GOT3 (cell line): ENCODE data around the gene GRID1.
"Not testable (repeated sequence)": the region's sequence is repeated elsewhere in the genome, so short reads cannot be mapped to it uniquely, and the experiment has no call there.

Experiments used
- DNase-seq: peaks from one replicate; lab custom pipeline; 2025; ENCODE audit warnings: mixed read lengths; lab: John Stamatoyannopoulos, UW

The GRID1 gene

DNA sequence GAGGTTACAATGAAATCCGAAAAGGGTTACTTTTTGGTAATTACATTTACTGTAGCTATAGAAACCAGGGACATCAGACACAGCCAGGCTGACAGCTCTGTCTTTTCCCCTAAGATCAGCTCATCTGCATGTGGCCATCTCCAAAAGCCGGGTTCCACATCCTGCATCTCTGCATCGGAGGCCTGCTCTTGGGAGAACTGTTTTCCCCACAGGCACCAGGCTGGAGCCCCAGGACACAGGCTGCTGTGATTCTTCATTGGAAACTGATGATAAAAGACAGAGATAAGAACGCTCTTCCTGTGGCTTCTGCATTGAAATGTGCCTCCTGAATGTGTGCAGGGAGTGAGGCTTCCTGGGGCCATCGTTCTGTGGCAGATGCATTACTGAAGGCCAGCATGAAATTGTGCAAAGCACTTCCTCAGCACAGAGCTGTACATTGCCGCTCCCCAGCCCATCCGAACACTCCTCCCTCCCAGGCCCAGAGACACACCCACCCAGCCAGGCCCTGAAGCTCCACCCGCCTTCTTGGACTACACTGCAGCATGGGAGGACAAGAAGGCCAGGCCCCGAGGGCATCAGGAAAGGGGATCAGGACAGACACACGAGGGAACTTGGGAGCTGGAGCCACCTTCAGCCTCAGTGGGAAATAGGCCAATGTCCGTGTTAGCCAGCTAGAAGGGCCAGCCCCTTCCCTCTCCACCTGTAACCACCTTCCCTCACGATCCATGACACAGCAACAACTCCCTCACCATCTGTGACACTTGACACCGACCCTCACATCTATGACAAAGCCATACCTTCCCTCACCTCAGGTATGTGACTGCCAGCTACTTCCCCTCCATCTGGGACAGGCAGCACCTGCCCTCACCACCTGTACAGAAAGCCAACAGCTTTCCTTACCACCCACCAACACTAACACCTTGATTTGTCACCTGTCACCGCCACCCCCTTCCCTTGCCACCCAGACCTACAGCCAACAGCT is 113.2 kb downstream of the GRID1 start:
- no peak for DNase-seq

DNA sequence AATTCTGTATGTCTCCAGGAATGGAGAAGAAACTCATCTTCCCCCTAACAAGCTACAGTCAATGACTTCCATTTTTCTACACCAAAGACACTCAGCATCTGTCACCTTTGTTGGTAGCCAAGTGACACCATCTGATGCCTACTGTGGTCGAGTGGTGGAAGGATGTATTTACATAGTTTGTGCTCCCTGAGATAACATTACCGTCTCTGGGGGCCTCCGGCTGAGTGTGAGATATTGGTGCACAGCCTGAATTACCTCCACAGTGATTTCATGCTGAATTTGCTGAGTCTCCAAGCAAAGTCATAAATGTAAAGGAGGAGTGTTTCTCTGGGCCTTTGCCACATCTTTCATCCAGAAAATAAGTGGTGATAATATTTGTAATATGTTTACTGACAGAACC is 114.0 kb downstream of the GRID1 start:
- DNase-seq = no peak

DNA sequence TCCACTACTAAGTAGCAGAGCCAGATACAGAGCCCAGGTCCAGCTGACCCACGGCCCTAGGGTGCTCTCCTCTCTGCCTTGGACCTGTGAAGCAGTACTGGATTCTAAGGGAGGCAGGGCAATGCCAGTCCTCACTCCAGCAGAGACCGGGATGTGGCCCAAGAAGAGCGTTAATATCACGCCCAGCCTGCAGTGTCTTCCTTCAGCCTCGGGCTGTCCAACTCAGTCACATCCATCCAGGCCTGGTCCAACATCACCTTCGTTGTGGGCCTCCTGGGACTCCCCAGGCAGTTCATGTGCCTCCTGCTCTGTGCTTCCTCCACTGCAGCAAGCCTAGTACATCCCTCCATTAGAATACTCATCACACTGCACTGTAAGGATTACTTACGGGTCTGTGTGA is 114.5 kb downstream of the GRID1 start:
- DNase-seq = no peak

DNA sequence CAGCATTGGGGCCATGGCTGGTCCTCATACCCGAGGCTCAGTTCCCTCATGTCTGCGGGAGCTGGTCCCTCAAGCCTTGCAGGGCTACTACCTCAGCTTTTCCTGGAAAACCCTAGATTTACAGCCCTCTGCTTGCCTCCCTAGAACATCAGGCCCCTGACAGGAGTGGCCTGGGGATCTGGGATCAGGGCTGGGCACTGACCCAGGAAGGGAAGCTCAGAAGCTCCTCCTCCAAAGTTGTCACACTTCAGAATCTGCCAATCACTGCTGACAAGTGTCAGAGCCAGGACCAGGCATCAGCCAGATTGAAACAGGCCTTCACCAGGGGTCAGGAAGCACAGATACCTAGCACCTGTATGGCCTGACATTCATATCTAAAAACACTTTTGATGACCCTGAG is 115.2 kb downstream of the GRID1 start:
- no peak for DNase-seq

DNA sequence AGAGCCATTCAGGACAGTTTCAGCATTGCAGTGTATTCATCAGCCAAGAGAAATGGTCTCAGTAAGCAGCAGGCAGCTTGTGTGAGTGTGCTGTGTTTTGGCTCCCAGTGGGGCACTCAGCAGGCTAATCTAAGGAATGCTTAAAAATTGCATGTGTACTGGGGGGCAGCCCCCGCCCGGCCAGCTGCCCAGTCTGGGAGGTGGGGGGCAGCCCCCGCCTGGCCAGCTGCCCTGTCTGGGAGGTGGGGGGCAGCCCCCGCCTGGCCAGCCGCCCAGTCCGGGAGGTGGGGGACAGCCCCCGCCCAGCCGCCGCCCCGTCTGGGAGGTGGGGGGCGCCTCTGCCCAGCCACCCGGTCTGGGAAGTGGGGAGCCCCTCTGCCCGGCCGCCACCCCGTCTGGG is 116.2 kb downstream of the GRID1 start:
- DNase-seq = no peak

DNA sequence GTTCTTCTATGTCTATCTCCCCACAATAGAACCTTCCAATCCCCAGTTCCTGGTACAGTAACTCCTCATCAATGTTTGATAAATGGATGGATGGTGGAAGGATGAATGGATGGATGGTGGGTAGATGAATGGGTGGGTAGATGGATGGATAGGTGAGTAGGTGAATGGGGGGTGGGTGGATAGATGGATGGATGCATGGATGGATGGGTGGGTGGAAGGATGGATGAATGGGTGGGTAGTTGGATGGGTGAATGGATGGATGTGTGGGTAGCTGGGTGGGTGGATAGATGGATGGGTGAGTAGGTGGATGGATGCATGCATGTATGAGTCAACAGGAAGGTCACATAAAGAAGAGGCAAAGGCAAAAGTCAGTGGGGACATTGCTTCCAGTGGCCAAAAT is 116.8 kb downstream of the GRID1 start:
- DNase-seq = no peak

DNA sequence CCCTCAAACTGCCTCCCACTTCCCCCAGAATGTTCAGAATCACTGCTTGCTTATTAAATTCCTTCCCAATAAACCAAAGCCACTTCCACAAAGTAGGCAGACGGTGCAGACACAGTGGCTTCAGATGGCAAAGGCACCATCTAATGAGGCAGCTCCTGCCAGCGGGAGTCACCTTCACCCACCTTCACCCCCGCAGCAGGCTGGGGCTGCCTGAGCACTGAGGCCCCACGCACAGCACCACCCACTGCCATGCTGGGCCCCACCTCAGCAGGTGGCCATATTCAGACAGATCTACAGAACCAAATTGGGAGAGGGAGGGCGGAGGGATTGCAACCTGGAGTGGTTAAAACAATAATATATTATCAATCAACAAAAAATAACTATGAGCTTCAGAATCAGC is 118.5 kb downstream of the GRID1 start:
- DNase-seq = no peak

DNA sequence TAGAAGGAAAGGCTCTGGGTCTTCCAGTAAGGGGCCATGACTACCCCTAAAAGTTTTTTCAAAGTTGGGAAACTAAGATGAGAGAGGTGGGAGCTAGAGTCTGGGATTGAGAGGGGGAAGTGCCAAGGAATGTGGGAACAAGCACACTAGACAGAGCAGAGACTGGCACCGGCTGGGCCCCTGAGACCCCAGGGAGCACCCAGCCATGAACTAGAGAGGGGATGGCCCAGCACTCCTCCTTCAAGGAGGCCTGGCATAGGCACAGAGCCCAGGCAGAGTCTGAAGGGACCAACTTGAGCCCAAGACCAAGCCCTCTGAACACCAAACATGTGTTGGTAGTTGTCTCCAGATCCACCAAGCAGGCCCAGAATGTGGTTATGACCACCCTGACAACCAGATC is 119.0 kb downstream of the GRID1 start:
- no peak for DNase-seq

DNA sequence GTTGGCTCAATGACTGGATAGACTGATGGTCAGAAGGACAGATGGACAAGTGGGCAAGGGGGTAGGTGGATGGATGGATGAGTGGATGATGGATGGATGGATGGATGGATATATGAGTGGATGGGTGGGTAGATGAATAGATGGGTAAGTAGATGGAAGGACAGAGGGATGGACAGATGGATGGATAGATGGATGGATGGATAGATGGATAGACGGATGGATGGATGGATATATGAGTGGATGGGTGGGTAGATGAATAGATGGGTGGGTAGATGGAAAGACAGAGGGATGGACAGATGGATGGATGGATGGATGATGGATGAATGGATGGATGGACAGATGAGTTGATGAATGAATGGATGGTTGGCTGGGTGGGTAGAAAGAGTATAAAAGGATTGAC is 119.5 kb downstream of the GRID1 start:
- no peak for DNase-seq

DNA sequence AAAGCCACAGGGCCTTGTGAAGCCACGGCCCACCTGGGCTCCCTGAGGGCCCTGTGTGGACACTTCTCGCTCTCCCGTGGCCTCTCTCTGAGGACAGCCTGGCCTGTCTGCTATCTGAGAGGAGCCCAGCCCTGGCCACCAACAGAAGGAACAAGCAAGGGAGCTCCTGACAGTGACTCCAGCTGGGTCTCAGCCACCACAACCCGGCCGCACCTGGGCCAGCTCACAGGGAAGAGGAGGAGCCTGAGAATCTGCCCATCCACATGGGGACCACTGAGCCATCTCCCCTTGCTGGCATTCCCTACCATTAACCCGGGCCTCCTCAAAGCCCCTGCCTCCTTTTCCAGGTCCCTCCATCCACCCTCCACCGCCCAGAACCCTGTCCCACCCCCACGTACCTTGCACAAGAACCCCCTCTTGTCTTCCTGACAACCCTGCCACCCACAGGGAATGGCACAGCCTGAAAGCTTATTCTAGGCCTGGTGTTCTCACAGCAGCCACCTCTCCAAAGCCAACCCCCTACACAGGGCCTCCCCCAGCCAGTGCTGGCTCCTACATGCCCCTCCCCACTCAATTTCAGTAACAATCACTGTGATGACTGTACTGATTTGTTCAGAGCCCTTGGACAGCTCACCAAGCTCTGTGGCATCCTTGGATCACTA is 120.2 kb downstream of the GRID1 start:
- DNase-seq = no peak

DNA sequence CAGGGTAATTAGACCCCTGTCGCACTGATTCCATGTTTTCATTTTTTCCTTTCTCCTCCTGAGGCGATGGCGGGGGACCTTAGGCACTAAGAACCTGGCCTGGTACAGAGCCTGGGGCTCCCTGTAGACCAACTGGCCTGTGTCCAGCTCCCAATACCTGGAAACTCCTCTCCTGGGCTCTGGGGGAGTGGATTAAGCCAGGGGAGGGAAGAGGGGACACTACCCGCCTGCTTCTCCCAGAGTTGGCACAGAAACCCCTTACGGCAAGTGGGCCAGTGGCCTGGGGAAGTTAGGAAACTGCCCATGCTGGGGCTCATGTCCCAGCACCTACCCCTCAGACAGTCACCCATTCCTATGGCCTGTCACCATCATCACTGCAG is 121.6 kb downstream of the GRID1 start:
- no peak for DNase-seq

DNA sequence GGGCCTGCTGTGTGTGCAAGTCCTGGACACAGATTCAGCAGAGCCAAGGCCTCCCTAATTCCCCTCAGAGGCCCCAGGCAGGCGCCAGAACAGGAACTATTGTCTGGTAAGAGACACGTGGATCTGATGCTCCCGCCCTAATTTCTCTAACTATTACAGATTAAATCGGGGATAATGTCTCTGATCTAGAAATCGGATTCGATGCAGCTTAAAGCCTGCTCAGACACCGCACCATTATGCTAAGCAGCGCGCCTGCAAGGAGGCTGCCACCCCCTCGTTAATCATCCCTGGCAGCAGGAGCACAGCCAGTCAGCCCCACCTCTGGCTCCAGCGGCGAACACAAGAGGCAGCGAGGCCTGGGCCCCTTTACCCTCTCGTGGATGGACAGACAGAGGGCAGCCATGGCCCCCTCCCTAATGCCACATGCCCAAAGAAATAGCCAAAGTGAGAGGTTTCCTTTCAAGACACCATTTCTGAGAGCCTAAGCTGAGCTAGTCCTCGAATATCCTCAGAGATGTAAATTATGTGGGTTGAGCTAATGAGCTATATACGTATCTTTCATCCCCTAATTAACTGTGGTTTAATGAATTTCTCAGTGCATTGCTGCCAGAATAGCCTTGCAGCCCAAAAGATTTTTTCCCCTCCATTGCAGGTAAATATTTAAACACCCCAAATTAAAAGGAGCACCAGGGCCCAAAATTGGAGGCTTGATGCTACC is 122.1 kb downstream of the GRID1 start:
- no peak for DNase-seq

DNA sequence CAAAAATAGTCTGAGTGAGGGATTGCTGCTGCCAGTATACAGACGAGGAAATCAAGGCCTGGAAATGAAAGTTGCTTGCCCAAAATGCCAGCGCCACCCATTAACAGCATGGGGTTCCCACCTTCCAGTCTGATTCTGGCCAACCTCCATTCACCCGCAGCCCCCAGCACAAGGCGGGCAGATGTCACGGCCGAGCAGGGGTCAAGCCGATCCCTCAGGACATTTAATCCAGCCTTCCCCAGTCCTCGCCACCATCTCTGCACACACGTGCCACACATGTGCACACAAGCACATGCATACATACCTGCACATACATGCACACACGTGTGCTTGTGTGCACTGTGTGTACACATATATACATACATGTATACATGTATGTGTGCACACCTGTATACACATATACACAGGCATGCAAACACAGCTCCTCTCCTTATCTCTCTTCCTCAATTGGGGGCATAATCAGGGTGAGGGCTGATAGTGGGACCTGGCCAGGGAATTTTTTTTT is 122.9 kb downstream of the GRID1 start:
- no peak for DNase-seq

DNA sequence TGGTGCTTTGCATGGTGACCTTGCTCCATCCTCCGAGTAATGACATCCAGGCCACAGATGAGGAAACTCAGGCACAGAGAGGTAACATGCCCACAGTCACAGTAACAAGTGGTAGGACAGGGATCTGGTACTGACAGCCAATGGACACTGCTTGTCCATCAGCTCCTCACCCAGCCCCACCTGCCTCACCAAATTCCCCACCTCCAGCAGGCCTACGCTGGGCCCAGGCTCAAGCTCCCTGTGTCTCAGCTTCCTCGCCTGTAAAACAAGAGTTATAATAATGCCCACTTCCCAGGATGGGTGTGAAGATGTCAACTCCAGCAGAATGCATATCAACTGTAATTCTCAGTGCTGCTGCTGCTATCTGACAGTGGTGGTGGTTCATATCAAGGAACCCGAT is 123.8 kb downstream of the GRID1 start:
- no peak for DNase-seq

DNA sequence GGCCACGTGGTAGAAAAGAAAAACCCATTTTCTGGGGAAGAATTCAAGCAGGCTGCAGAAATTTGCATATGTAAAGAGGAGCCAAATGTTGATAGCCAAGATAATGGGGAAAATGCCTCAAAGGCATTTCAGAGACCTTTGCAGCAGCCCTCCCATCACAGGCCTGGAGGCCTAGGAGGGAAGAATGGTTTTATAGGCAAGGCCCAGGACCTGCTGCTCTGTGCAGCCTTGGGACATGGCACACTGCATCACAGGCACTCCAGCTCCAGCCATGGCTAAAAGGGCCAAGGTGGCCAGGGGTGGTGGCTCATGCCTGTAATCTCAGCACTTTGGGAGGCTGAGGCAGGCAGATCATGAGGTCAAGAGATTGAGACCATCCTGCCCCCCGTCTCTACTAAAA is 128.5 kb downstream of the GRID1 start:
- DNase-seq = not testable (repeated sequence)

DNA sequence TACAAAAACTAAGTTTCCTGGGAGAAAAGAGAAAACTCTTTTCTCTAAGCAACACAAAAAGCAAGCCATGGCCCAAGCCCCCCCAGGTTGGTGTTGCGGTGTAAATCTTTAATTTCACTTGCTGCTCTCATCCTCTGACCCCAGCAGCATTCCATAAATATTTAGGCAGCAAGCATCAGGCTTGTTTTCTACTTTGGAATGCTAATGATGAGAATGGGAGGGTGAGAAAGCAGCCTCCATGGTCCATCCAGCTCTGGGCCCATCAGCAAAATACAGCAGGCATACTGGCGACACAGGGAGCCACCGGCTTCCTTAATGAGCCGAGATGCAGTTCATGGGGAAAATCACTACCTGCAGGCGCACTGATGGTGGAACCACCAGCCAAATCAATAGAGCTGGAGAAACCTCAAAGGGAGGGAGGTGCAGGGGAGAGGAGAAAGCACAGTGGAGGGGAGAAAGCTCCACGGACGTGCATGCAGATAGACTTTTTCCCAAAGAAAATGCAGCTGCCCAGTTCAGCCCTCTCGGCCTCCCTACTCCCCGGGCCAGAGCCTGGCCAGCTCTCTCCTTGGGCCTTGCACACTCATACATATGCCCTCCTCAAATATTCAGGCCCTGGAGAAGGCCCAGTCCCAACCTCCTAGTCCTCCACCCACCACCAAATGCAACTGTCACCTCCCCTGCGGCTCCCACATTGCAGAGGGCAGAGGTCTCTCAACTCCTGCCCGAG is 131.9 kb downstream of the GRID1 start:
- no peak for DNase-seq

DNA sequence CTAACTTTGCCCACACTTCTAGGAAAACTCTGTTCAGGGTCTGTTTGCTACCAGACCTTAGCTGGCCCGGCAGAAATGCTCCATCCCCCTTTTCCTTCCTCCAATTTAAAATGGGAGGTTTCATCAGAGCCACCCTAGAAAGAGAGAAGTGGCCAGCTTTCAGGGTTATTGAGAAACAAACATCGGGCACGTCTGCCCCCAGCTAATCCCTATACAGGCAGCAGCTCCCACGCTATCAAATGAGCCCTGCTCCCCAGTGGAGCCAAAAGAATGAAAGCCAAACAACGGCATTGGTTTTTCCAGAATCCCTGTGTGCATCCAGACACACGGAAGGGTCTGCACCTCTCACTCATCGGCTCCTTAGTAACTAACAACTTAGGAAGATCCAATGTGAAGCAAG is 132.5 kb downstream of the GRID1 start:
- no peak for DNase-seq

DNA sequence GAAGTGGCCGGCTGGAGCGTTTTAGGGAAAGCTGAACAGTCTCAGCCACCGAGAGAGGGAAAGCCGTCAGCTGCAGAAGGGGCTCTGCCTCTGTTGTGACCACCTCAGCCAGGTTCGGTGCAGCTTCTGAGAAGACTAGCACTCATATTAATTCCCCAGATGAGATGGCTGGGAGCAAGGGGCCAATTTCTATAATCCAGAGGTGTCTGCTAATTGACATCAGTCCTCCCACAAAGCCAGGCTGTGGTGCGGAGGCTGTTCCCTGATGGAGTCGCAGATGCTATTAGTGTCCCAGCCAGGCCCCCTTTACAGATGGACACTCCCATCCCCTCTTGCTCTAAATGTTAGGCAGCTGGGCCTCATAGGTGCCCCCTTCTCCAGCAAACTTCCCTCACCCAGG is 133.5 kb downstream of the GRID1 start:
- no peak for DNase-seq

DNA sequence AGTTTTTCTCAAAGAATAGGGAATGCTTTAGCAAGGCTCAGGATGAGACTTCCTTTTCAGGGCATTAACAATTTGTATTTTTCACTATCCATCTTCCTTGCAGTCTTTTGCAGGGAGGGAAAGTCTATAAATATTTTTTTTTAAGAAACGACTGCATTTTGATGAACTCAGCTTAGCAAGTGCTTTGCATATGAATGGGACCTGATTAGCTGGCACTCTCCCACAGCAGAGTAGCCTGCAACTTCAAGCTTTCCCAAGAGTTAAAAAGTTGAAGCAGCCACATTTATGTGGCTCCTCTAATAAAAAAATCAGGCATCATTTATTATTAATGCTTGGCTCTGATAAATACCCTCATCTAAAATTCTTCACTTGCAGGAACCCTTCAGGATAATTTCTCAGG is 134.0 kb downstream of the GRID1 start:
- DNase-seq = no peak

DNA sequence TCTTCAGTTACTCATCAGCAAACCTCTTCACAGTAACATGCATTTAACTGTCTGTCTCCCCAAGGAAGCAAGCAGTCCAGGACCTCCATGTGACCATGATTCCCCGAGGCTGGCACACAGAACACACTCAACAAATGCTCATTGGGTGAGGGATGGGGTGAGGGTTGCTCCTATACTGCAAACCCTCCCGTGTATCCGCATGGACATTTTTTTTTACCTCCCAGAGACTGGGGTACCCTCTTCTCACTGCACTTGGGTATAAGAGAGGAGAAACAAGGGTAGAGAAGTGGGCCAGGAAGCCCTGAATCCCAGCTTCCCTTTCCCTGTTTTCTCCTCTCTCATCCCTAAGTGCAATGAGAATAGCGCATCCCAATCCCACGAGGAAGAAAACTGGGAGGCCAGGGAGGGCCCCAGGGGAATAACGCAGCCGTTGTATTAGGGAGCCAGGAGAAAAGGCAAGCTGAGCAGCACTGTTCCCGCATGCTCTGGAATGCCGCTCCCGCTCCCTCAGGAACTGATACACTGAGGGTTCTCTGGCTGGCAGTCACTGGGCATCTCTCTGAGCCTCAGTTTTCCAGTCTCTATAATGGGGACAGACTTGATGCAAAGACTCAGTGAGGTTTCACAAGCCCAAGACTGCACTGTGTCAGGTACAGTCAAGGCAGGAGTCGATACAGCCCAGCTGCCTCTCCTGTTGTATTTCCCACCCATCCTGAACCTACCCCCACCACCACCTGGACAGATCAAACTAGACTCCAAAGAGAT is 134.6 kb downstream of the GRID1 start:
- no peak for DNase-seq

DNA sequence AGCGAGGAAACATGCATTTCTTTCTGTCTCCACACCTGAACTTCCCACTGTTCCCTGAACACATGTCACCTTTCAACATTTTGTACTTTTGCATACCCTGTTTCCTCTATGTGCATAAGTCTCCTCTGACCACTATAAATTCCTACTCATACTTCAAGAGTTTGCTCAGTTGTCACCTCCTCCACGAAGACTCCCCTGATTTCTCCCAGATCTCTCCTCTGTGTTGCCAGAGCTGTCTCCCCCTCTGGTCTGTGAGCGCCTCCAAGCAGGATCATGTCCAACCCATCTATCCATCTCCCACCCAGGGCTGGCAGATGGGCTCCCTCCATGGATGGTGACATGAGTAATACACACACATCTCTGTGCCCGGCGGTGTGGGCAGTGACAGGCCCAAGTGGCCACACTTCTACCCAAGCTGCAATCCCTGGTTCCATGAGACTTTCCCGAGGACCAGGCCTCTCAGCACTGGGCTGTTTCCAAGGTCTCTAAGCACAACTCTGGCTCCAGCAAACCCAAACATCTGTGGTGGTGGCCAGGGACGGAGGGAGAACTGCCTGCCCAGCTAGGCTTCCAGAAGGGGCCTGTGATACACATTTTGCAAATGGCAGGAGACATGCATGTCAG is 135.9 kb downstream of the GRID1 start:
- DNase-seq = no peak
